ENCODE results near the gene ANKH.

The ANKH gene

DNA sequence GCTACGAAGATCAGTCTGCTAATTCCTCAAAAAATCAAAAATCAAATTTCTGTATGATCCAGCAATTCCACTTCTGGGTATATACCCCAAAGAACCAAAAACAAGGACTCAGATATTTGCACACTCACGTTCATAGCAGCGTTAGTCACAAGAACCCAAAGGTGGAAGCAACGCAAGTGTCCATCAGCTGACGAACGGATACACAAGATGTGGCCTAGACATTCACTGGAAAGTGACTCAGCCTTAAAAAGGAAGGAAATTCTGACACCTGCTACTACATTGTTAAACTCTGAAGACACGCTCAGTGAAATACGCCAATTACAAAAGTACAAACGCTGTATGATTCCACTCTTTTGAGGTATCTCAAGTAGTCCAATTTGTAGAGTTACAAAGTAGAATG is 113.7 kb downstream of the ANKH start:
- DNase-seq = peak; percentile 13

DNA sequence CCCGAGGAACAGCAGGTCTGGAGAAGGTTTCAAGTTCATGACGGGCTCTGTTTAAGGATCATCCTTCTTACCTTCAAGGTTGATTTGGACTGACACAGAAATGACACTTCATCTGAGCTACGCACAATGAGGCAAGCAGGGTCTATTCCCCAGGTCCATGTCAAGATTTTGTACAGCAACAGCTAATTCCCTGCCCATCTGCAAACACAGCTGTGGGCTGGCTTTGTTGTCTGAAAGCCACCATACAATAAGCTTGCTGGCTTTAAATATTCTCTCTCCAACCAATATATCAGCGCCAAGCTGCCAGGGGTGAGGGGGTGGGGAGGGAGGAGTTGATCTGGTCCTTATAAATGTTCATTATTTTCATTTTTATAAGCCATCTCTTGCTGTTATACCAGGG is 115.1 kb downstream of the ANKH start:
- no peak for DNase-seq

DNA sequence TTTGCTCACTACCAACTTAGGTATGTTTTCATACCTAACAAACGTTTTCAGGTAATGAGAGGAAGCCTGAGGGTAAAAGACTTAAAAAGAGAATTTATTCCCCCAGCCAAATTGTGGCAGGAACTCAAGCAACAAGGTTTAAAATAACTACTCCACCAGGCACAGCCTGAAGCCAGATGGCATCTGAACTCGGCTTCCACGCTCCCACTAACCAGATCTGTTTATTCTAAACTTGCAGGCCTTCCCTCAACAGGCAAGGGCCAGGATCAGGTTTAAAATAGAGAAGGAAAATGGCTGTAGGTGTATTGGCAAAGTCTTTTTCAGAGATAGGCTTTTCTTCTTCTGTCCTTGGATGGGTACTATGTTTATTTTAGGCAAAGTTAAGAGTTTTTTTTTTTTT is 117.6 kb downstream of the ANKH start:
- no peak for DNase-seq

DNA sequence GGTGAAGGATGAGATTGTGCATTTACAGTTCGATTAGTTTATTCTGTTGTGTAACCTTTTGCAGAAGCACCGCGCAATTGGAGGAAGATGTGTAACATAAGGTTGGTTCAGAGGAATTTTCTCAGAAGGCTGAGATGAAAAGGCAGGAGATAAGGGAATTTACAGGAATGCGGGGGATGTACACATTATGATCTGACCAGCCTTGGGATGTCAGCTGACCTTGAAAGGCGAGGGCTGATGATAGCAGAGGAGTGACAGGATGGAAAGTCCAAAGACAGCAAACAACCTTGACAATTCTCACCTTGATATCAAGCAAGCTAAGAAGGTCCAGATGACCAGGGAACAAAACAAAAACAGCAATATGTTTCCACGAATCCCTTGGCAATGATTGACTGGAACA is 118.3 kb downstream of the ANKH start:
- DNase-seq = no peak

DNA sequence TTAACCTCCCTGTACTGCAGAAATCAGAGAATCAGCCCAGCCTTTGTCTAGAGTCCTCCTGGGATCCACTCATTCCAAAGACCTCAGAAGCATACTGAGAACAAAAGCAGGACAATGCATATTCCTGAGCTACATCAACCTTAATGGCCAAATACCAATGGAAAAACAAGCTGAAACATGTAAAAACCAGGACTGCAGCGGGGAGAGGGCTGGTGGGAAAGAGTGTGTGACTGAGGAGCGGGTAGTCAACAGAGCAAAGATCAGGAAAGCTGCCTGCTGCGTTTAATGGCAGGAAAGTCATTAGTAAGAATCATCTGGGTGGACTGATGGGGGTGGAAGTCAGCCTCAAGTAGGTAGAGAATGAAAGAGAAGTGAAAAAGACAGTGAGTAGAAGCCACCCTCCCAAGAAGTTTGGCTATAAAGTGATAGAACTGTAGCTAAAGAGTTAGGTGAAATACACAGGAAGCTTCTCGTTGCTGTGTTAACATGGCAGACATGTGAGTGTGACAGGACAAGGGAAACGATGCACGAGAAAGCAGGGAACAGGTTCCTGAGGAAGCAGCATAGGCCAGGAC is 119.0 kb downstream of the ANKH start:
- no peak for DNase-seq

DNA sequence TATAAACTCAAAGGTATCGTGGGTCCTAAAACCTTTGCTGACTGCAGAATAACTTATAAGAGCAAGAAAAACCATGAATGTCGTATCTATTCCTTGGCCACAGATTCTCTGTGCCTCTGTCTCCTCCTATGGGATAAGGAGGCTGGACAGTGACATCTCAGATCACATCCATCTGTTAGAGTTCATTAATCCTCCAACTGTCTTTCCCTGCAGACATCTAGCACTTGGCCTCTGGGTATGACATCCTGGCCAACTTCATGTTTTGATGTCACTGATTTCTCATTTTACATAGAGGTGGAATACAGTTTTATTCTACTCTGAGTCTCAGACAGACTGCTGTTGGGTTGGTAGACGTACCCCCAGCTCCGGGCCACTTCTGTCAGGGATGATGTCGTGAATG is 120.9 kb downstream of the ANKH start:
- DNase-seq = no peak

DNA sequence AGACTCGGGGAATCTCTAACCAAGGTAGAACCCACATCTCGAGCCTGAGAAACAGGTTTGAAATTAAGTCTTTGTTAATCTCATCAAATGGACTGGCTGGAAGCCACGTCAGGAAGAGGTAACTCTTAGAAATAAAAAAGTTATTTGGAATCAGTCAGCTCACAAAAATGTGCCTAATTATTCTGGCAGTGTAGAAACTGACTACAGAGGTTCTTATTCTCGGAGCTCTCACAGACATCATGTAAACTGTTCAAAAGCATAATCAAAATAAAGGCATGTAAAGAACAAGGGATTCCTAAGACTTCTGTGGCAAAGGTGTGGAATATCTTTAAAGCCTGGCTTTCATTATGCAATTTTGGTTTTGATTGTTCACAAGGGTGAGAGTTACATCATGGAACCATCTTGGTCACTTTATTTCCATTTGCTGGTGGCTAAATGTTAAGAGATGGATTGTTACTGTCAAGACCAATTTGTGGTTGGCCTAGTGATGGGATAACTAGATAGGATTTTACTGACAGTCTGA is 121.9 kb downstream of the ANKH start:
- DNase-seq = no peak

DNA sequence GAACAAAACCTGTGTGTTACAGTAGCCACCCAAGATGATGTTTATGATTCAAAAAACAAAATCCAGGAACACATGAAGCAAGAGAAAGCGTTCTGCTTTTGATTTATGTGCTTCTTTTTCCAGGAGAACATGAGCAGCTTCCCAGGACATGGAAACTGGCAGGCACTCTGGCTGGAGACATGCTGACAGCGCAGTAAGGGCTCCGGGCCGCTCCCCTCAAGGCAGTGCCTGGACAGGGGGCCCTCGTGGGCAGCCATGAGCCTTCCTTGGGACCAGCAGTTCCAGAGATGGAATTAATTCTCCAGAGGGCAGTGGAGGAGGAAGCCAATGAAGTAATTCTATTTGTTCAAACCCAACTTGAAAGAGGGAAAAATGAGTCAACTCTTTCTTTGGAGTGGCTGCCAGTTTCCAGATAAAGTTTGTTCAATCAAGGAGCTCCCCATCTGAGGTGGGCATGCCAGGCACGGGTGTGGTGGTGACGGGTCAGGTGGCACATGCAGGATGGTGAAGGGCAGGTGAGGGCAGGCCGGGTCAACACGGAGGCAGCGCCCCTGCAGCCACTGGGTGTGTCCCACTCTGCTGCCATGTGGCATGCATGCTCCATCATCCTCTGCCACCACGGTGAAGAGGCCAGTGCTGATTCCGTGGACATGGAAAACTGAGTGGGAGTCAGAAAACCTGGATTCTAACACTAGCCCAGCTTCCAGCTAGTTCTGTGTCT is 123.2 kb downstream of the ANKH start:
- DNase-seq = no peak

DNA sequence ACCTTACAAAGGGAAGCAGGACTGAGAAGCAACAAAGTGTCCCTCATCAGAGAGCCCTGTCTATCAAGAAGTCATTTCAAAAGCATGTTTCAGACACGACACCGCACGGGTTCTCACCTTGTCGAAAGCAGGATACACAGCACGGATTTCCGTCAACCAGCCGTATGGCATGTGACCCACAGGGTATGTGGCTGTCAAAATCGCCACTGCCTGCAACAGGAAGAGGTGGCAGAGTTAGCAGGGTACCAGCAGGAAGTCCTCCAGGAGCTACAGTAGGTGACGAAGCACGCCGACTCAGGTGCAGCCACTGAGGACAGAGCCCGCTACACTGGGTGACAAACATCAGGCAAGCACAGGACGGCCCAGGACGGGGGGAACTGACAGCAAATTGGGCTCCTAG is 125.8 kb downstream of the ANKH start:
- no peak for DNase-seq

DNA sequence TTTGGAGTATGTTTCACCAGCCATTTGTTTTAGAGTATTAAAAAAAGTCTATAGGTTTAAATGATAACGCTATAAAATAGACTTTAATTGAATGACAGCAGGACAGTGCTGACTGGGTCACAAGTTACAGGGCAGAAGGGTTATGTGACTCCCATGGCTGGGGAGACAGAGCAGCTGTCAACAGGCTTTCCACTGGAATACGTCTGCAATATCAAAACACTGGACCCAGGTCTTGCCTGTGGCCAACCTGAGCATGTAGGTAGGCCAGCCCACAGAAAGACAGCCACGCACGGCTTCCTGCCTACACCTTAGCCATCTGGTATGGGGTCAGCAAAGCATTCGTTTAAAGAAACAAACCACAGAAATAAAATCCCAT is 126.4 kb downstream of the ANKH start:
- no peak for DNase-seq

DNA sequence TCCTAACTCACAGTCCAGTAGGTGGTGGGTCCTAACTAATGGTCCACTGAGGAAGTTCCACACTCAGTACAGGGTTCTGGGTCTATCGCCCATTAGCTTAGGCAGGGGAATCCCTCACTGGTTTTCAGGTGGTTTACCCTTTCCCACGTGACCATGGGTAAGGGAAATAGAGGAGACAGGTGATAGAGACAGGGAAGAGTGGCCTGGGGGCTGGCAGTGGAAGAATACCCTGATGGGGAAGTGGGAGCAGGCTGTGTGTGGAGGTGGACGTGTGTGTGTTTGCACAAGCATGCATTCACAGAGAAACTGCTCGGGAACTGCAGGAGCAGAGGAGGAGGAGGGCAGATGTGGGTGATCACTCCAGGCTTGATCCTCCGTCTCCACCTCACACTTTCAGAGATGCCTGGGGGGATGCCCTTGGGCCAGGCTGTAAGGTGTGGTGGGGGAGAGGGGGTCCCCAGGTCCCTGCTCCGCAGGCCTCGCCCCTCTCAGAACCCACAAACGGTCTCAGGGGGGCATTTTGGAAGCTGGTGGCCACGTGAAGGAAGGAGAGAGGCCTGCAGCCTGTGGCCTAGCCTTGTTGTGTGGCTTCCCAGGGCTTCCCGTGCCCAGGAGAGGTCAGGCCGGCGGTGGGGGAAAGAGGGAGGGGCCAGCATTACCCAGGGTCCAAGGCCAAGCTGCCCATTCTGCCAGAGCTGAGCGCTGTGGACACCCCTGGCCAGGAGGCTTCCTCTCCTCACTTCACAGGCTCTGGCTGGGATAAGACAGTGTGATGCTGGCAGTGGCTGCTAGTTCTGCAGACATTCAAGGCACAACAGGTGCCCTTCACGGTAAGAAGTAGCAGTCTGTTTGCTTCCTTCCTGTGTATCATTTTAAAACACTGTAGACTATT is 127.0 kb downstream of the ANKH start:
- no peak for DNase-seq

DNA sequence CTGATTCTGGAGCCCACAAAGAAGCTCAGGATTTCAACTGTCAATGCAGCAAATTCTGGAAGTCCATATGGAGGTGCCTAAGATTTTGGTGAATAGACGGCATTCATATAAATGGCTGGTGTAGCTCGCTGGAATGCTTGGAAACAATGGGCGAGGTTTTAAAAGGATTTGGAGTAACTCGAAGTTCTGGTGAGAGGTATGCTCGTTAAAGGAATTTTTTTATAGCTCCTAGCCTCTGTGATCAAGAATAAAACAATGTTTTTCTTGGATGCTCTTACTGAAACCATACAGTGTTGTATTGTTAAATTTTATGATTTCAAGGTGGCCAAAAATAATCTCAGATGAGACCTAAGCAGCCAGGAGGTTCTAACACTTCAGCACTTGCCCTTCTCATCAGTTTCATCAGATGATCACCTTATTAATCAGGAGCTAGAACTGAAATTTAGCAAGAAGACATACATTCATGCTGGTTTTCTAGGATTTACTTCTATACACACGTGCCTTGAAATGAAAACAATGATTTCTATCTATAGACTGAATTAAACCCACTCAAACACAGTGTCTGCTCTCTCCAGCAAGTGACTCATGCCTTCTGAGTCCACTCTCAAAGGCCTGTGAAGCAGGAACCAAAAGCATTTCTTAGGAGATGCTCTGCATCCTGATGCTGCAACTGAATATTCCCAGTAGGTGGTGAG is 127.8 kb downstream of the ANKH start:
- no peak for DNase-seq

DNA sequence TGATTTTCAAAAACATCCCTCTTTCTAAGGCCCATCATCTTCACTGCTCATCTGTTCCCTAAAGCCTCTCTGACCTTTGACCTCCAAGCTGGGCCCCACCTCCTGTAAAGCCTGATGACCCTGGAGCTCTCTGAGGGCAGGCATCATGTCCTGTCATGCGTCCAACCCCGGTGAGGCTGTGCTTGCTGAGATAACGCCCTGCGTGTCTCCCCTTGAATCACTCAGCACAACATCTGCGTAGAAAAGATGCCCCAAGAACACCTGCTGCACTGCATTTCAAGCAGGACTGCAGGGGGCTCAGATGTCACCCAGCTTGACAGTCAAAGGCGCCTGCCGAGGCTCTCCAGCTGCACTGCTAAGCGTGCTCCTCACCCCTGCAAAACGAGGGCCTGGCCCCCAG is 129.1 kb downstream of the ANKH start:
- DNase-seq = no peak

DNA sequence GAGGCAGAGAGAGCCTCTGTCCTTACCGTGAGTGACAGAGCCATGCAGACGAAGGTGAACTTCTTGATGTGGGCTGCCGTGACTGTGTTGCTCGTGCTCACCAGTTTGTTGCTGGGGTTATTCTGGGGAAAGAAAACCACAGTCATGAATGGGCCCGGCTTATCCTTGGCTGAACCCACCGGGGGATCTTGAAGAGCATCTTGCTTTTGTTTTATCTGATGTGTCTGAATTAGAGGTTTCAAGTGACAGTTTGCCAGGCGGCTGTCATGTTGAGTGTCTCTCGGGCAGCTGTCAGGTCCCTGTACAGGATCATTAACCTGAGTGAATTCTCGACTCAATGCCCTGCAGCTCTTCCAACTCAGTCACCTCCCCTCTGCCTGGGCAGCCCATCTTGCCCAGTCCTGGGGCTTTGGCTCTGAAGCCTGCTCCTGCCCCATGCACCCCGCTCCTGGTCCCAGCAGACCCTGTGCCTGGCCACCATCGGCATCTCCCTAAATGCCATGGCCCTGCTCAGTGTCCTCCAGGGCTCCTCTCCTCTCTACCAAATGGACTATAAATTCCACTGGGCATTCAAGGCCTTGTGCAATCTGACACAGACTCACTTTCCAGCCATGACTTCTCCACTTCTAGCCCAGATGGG is 129.7 kb downstream of the ANKH start:
- DNase-seq = no peak

DNA sequence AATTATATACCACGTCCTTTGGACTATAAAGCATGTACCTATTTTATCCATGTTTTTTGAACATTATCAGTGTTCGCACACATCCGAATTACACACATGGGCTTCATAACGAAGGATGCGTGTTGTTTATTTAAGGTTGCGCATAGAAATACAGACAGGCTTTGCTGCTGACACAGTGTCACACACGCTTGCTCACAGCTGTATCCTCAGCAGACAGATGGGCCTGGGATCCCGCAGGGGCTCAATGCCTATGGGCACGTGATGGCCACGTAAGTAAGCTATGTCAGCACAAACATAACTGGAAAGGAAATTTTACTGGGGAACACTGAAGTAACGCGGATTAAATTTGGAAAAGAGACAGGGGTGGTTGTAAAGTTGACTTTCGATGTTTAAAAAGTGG is 130.4 kb downstream of the ANKH start:
- DNase-seq = no peak

DNA sequence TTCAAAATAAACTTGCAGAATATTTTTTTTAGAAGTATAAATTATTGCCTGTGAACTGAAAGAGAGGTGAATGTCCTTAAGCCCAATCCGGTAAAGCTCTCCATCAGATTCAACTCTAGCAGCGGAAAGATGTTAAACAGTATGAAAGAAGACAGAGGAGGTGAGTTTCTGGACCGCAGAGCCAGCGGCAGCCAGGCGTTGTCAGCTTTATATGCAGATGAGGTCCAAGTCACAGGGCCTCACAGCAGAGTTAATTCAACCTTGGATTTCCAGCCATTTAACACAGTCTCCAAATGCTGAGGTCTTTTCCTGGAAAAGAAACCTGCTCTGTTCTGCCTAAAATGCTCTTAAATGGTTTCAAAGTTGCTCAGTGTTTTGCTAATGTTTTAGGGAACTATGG is 131.6 kb downstream of the ANKH start:
- no peak for DNase-seq

DNA sequence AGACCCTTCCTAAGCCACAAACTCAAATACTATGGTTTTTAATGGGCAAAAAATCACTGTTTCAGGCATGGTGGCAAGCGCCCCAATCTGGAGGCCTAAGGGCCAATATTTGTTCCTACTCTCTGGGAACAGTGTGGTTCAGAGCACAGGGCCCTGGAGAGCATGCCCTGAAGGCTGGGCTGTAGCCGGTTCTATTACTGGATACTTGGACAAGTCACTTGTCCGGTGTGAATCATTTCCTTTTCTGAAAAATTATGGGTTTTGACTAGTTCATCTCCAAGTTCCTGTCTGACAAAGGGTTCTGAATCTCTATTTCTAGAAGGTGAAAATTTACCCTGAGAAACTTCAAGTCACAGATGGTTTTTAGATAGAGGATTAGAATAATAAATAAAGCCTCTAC is 132.0 kb downstream of the ANKH start:
- DNase-seq = no peak

DNA sequence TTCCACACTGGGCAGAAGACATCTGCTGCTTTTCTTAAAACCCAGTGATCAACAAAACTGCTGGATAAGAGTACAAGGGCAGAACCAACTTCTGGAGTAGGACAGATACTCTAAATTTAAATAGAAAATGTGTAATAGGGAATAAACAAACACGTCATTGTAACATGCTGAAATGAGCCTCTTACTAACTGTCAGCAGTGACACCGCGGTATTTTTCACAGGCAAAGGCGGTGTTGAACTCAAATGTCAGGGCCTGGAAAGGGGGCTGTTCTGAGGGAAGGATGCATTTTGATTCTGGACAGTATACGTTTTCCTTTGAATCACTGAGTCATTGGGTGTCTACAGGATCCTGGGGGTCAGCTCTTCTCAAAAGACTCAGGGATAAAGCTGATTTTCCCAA is 133.5 kb downstream of the ANKH start:
- no peak for DNase-seq

DNA sequence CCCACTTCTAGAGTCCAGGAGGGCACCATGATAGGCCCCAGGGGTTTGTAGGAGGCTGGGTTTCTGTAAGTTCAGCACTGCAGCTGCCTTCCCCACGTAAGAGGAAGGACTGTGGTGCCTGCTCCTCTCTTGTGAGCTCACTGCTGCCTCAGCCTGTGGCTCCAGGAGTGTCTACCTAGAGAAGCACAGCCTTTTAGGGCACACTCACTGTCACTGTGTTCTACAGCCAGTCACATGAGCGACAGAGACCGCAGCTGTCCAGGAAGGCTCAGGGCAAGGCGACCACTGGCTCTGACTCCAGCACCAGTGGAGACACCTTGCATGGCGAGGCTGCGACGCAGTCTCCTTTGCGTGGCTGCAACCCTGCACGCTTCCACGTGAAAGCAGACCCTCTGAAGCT is 134.3 kb downstream of the ANKH start:
- no peak for DNase-seq

DNA sequence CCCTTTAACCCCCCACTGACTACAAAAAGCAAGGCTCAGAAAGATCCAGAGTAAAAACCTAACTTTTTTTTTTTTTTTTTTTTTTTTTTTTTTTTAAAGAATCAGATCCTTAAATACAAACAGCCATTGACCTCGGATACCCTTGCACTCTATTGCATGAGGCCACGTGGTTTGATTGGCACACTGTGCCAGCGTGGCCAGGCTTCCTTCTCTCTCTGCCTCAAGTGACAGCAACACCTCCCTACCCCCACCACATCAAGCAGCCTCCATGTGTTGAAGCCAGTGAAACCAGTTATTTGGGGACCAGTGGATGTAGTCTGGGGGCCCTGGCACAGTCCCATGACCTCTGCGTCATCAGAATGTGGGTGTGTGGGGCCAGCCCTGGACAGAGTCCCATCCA is 135.6 kb downstream of the ANKH start:
- no peak for DNase-seq

DNA sequence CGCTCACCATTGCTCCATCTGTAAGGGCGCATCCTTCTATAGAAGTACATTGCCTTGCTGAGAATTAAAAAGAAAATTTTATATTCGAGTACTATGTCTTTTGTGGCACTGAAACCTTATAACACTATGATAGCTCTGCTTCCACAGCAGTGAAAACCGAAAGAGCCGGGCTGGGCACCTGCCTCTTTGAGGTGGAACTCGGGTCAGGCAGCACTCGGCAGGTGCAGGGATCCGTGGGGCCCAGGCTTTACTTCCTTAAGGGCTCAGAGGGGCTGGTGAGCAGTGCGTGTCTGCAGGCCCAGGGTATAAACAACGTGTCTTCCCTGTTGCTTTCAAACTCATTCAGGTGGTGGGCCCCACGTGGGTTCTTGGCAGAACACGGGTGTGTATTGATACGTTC is 137.2 kb downstream of the ANKH start:
- no peak for DNase-seq

DNA sequence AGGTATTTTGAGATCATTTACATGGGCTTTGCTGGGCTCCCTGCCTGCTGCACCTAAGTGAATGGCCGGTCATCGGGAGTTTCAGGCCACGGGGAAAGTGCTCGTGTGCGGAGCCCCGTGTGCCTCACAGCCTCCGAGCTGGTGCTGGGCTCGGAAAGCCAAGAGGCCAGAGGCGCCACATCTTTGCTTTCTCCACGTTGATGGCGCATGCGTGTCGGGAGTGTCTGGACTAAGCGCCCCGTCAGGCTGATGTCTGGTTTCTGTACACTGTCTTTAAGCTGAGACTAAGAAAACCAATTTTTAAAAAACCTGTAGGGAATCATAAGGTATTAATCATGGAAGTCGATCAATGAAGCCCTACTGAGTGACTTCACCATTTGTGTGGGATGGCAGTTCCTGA is 137.9 kb downstream of the ANKH start:
- no peak for DNase-seq

DNA sequence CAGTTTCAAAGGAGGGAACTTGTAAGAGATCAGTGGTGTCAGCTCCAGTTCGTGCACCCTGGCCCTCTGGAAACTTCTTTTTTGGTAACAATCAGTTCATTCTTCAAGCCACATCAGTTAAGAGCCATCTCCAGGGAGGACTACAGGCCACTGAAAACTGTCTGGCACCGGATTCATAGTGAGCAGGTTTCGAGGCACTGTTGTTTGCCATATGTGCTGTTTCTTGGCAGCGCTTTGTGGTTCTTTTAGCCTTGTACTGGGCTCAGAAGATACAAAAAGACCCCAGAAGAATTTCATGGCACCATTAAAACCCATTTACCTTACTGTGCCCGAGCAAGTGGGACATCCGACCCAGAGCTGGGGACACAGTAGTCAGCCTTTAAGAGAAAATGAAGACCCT is 138.6 kb downstream of the ANKH start:
- DNase-seq = no peak
